ENCODE results near the gene COL6A2. TPM values are rescaled to one million over a fixed set of nuclear protein-coding genes. Genes with fewer than 3 reads are reported as not detected.

The COL6A2 gene
- total and polyA plus RNA-seq, 2 of the 13 experiments (the other 11 are each of a cell fraction or from before 2014, with no cell fraction given): 0.07 to 0.41 TPM

DNA sequence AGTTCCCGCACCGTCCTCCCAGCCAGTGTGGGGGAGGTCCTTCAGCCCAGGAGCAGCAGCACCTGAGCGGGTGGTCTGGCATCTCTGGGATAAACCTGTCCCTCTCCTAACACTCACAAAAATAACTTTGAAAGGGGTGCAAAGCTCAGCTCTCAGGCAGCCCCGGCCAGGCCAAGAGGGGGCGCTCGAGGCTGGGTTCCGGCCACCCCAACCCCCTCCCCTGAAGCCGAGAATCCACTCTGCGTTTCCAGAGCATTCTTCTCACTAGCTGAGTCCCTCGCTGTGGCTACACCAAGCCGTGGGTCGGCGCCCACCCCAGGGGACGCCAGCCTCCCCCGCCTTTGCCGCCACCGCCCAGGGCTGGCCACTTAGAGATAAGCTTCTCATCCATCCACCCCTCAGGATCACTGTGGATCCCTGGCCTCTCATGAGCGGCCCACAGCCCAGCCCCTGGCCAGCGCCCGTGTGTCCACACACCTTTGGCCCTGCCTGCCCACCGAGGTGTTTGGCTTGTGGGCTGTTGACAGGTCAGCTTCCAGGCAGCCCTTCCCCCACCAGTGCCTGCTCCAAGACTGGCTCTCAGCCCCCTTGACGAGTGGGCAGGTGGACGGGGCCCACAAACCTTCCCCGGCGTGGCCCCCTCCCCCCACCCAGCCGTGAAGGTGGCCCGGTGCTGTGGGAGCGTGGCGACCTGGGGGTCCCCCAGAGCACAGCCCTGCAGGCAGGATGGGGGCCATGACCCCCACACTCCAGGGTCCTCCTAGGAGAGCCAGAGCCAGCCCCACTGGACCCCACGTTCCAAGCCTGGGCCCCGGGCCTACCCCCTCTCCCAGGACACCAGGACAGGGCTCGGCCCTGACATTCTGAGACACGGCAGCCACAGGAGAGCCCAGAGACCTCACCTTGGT is 55.6 kb downstream of the COL6A2 start (continued):
- TF ChIP-seq, protein P1, sequence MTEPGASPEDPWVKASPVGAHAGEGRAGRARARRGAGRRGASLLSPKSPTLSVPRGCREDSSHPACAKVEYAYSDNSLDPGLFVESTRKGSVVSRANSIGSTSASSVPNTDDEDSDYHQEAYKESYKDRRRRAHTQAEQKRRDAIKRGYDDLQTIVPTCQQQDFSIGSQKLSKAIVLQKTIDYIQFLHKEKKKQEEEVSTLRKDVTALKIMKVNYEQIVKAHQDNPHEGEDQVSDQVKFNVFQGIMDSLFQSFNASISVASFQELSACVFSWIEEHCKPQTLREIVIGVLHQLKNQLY (CRISPR knock-in tag; IDR thresholded peaks at IDR 0.05): no peak
- TF ChIP-seq, protein P2, sequence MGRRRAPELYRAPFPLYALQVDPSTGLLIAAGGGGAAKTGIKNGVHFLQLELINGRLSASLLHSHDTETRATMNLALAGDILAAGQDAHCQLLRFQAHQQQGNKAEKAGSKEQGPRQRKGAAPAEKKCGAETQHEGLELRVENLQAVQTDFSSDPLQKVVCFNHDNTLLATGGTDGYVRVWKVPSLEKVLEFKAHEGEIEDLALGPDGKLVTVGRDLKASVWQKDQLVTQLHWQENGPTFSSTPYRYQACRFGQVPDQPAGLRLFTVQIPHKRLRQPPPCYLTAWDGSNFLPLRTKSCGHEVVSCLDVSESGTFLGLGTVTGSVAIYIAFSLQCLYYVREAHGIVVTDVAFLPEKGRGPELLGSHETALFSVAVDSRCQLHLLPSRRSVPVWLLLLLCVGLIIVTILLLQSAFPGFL (CRISPR knock-in tag; IDR thresholded peaks at IDR 0.05): no peak
- no peak for TF ChIP-seq ZNF564 (CRISPR knock-in tag; IDR thresholded peaks at IDR 0.05)
- peak; percentile 66; the same call in 1 of the 2 replicates for TF ChIP-seq SIX1 (CRISPR knock-in tag; IDR thresholded peaks at IDR 0.05; ENCODE audit: borderline replicate concordance)
- TF ChIP-seq ZNF441 (CRISPR knock-in tag; IDR thresholded peaks at IDR 0.05; ENCODE audit: borderline replicate concordance): peak; percentile 47; the same call in 1 of the 2 replicates
- TF ChIP-seq, protein P3, sequence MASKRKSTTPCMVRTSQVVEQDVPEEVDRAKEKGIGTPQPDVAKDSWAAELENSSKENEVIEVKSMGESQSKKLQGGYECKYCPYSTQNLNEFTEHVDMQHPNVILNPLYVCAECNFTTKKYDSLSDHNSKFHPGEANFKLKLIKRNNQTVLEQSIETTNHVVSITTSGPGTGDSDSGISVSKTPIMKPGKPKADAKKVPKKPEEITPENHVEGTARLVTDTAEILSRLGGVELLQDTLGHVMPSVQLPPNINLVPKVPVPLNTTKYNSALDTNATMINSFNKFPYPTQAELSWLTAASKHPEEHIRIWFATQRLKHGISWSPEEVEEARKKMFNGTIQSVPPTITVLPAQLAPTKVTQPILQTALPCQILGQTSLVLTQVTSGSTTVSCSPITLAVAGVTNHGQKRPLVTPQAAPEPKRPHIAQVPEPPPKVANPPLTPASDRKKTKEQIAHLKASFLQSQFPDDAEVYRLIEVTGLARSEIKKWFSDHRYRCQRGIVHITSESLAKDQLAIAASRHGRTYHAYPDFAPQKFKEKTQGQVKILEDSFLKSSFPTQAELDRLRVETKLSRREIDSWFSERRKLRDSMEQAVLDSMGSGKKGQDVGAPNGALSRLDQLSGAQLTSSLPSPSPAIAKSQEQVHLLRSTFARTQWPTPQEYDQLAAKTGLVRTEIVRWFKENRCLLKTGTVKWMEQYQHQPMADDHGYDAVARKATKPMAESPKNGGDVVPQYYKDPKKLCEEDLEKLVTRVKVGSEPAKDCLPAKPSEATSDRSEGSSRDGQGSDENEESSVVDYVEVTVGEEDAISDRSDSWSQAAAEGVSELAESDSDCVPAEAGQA (IDR thresholded peaks at IDR 0.05; ENCODE audit: low read depth): no peak
- TF ChIP-seq, protein P3 (CRISPR knock-in tag; IDR thresholded peaks at IDR 0.05; ENCODE audit: borderline replicate concordance): no peak
- TF ChIP-seq ZNF253 (CRISPR knock-in tag; IDR thresholded peaks at IDR 0.05; ENCODE audit: borderline replicate concordance): peak; percentile 22; the same call in 1 of the 2 replicates
- TF ChIP-seq, protein P4, sequence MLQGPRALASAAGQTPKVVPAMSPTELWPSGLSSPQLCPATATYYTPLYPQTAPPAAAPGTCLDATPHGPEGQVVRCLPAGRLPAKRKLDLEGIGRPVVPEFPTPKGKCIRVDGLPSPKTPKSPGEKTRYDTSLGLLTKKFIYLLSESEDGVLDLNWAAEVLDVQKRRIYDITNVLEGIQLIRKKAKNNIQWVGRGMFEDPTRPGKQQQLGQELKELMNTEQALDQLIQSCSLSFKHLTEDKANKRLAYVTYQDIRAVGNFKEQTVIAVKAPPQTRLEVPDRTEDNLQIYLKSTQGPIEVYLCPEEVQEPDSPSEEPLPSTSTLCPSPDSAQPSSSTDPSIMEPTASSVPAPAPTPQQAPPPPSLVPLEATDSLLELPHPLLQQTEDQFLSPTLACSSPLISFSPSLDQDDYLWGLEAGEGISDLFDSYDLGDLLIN (CRISPR knock-in tag; IDR thresholded peaks at IDR 0.05; ENCODE audit: borderline replicate concordance): no peak
- no peak for TF ChIP-seq SALL2 (CRISPR knock-in tag; IDR thresholded peaks at IDR 0.05)
- no peak for TF ChIP-seq ZBTB33 (CRISPR knock-in tag; IDR thresholded peaks at IDR 0.05)
- TF ChIP-seq HHEX (CRISPR knock-in tag; IDR thresholded peaks at IDR 0.05): no peak
- TF ChIP-seq, protein P5, sequence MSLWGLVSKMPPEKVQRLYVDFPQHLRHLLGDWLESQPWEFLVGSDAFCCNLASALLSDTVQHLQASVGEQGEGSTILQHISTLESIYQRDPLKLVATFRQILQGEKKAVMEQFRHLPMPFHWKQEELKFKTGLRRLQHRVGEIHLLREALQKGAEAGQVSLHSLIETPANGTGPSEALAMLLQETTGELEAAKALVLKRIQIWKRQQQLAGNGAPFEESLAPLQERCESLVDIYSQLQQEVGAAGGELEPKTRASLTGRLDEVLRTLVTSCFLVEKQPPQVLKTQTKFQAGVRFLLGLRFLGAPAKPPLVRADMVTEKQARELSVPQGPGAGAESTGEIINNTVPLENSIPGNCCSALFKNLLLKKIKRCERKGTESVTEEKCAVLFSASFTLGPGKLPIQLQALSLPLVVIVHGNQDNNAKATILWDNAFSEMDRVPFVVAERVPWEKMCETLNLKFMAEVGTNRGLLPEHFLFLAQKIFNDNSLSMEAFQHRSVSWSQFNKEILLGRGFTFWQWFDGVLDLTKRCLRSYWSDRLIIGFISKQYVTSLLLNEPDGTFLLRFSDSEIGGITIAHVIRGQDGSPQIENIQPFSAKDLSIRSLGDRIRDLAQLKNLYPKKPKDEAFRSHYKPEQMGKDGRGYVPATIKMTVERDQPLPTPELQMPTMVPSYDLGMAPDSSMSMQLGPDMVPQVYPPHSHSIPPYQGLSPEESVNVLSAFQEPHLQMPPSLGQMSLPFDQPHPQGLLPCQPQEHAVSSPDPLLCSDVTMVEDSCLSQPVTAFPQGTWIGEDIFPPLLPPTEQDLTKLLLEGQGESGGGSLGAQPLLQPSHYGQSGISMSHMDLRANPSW (CRISPR knock-in tag; IDR thresholded peaks at IDR 0.05; ENCODE audit: borderline replicate concordance): no peak
- TF ChIP-seq TP53 (CRISPR knock-in tag; conservative IDR thresholded peaks at IDR 0.05): no peak
